NCI-H2107 treated with DMSO at 0.1 percent for 48 hours (cell line): ENCODE results near the gene DESI1.
"Not testable (repeated sequence)": the region's sequence is repeated elsewhere in the genome, so short reads cannot be mapped to it uniquely, and the experiment has no call there.

Experiments used
- DNase-seq: peaks from one replicate; lab custom pipeline; 2025; ENCODE audit not compliant: unreplicated experiment; lab: John Stamatoyannopoulos, UW

The DESI1 gene

DNA sequence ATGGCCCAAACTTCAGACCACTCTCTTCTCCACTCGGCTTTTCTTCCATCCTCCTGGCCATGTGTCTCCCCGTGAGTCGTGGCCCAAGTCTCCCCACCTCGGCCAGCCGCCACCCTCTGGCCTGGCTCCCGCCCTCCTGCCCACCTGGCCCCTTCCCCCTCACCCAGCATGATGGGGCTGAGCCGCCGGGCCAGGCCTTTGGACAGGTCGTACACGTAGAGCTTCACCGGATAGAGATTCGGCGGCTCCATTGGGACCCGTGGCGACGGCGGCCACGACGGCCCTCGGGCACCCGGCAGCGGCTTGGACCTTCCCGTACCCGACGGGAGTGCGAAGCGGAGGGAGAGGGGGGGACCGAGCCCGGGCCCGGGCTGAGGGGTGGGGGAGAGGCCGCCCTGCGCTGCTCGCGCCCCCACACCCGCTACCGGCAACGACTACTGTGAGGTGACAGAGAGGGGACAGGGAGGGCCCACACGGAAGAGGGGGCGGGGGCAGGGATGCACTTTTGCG is at the start of gene DESI1:
DESI1 (minus strand) TSS at position 455 of the 510 bp plus-strand sequence; CDS start at position 251, 204 bp downstream.
- DNase-seq = no peak

DNA sequence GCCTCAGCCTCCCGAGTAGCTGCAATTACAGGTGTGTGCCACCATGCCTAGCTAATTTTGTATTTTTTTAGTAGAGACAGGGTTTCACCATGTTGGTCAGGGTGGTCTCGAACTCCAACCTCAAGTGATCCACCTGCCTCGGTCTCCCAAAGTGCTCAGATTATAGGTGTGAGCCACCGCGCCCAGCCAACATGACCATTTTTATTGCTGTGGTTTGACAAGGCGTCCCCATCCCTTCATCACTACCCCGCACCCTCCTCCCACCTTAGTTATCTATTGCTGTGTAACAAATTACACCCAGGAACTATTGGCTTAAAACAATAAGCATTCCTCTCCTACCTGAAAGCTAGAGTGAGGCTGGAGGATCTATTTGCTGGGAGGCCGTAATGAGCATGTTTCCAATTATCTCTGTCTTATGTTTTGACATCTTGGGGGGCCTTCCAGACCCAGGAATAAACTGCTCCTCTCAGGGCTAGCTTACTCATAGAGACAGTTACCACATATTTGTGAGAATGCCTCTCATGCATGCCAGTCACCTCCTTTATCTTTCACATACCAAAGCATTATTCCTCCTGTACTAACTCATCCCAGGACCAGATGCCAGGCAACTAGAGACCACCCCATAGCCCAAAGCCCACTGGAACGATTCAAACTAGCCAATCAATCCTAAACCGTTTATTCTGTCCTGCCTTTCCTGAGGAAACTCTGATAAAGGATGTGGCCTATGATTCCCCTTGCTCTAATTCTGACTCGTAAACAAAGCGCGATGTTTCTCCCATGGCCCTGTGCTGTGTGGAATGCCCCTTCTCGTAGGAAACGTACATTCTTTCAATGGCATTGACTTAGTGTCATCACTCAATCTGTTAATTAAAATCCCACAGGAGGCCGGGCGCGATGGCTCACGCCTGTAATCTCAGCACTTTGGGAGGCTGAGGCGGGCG is 48.4 kb upstream of the DESI1 start:
- no peak for DNase-seq

DNA sequence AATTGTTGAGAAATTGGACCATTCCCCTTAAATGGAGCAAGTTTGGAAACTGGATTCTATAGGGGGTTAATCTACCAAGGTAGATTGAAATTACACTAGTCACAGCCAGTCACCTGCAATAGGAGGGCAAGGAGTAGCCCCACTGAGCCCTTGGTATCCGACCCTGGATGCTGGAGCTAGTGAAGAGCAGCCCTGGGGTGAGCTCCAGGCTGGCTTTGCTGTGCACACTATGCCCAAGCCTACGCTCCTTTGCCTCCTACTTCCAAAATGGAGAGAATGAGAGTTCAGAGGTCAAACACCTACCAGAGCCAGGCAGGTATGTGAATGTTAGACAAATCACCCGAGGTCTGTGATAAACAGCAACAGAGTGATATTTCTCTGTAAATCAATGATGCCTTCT is 44.1 kb upstream of the DESI1 start:
- DNase-seq = no peak

DNA sequence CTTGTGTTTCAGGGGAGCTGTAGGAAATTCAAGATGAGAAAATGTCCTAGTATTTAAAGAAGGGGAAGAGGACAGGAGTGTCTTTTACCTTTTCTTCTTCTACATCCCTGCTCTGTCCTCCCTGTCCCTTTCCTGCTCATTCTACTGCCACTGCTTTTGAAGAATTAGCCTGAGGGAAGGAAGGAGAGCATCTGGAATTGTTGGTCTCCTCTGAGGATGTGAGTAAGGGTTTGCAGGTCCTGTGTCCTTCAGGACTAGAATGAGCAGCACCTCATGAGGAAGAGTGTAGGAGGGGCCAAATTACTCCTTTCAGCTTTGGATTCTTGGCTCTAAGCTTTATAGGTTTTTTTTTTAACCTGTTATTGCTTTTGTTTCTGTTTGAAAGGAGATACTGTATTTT is 43.6 kb upstream of the DESI1 start:
- no peak for DNase-seq

DNA sequence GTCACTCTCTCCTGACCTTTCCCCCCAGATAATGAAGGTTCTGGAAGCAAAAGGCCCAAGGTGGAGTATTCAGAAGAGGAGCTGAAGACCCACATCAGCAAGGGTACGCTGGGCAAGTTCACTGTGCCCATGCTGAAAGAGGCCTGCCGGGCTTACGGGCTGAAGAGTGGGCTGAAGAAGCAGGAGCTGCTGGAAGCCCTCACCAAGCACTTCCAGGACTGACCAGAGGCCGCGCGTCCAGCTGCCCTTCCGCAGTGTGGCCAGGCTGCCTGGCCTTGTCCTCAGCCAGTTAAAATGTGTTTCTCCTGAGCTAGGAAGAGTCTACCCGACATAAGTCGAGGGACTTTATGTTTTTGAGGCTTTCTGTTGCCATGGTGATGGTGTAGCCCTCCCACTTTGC is 42.8 kb upstream of the DESI1 start:
- DNase-seq = not testable (repeated sequence)

DNA sequence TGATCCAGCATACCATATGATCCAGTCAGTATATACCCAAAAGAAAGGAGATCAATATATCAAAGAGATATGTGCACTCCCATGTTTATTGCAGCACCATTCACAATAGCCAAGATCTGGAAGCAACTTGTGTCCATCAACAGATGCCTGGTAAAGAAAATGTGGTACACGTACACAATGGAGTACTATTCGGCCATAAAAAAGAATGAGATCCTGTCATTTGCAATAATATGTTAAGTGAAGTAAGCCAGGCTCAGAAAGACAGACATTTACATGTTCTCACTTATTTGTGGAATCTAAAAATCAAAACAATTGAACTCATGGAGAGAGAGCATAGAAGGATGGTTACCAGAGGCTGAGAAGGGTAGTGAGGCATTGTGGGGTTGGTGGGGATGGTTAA is 40.9 kb upstream of the DESI1 start:
- DNase-seq = no peak

DNA sequence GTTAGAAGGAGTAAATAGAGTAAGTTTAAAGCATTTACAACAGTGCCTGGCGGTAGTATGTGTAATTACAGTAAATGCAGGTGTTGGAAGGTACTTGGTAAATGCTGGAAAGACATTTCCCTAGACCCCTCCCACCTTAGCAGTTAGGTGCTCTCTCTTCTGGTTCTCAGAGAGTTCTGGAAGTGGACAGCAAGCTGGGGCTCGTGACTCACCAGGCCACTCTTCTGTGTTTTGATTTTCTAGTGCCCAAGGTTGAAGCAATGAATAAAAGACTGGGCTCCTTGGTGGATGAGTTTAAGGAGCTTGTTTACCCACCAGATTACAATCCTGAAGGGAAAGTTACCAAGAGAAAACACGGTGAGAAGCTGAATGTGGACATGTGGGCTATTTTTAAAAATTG is 40.2 kb upstream of the DESI1 start:
- DNase-seq = no peak

DNA sequence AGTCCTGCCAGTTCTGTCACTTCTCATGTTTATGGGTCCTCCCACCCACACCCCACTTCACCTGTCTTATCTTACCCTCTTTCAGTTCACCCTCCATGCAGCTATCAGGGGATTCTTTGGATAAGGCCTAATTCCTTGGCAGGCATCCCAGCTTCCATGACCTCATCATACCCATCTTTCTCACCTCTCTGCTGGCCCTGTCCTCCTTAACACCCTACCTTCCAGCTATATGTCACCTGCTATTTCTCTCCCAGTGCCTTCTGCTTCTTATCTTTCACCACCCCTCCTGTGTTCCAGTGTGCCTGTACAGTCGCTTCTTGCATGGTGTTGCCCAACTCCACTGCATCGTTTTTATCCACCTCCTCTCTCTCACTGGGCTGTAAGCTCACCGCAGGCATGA is 39.6 kb upstream of the DESI1 start:
- DNase-seq = no peak

DNA sequence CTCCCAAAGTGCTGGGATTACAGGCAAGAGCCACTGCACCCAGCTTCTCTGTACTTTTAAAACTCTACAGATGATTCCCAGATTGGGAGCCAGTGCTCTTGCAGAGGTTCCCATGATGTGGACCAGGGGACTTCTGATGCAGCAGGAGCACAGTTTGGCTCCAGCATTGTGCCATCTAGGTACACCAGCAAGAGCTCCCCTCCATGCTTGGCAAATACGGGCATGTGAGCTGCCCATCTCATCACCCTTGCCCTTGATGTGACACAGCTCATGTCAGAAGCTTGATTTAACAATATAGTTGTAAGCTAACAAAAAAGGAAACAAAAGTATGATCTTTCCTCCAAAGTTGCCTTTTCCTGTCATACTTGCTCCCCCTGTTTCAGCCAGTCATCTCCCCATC is 39.1 kb upstream of the DESI1 start:
- DNase-seq = no peak

DNA sequence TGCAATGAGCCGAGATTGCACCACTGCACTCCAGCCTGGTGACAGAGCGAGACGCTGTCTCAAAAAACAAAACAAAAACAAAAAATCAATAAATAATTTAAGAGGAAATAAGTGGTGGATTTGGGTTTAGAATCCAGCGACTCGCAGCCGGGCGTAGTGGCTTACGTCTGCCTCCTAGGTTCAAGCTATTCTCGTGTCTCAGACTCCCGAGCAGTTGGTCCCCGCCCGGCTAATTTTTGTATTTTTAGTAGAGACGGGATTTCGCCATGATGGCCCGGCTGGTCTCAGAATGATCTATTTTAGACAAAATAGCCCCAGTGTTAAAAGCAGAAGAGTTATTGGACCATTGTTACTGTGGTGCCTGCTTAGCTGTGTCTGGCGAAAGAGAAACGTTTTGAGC is 38.0 kb upstream of the DESI1 start:
- no peak for DNase-seq

DNA sequence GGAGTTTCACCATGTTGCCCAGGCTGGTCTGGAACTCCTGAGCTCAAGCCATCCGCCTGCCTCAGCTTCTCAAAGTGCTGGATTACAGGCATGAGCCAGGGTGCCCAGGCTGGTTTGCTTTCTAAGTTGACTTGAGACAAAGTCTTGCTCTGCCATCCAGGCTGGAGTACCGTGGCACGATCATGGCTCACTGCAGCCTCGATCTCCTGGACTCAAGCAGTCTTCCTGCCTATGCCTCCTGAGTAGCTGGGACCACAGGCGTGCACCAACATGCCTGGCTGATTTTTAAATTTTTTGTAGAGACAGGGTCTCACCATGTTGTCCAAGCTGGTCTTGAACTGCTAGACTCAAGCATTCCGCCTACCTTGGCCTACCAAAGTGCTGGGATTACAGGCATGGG is 36.9 kb upstream of the DESI1 start:
- DNase-seq = no peak

DNA sequence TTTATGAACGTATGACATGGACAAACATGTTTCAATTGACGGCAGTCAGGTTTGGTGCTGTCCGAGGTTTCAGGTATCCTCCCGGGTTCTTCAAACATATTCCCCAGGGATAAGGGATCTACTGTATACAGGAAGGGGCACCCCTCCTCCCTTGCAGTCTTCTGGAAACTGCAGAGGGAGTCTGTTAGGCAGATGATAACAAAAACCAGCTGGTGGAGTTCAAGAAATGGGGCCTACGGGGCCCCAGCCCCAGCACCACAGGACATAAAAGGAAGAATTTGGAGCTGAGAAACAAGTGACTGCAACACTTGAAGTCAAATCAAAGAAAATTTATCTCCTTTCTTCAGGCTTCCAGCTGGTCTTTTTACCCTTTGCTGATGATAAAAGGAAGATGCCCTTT is 35.7 kb upstream of the DESI1 start:
- DNase-seq = no peak

DNA sequence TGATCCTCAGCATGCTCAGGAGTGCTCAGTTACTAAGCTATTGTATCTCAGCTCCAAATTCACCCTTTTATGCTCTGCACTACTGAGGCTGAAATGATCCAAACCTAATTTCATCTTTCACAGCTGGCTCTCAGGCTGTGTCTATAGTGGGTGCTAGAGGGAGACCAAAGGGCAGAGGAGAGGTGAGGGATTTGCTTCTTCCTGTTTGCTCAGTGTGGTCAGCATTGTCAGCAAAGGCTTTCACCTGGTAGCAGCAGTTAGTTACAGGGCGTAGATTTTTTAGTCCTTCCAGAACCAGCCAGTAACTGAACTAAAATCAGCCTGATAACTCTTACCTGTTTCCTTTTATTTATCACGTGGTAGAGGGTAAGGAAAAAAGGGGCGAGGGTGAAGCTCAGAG is 33.5 kb upstream of the DESI1 start:
- DNase-seq = no peak

DNA sequence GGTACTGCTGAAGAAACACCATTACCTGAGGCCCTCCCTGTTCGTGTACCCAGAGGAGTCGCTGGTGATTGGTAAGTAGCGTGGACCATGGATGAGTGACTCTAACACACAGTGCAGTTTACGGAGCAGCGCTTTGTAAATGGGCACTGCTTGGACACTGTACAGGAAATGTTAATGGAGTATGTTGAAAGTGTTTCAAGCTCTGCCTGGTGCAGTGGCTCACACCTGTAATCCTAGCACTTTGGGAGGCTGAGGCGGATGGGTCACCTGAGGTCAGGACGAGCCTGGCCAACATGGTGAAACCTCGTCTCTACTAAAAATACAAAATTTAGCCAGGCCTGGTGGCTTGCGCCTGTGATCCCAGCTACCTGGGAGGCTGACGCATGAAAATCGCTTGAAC is 30.0 kb upstream of the DESI1 start:
- DNase-seq = no peak

DNA sequence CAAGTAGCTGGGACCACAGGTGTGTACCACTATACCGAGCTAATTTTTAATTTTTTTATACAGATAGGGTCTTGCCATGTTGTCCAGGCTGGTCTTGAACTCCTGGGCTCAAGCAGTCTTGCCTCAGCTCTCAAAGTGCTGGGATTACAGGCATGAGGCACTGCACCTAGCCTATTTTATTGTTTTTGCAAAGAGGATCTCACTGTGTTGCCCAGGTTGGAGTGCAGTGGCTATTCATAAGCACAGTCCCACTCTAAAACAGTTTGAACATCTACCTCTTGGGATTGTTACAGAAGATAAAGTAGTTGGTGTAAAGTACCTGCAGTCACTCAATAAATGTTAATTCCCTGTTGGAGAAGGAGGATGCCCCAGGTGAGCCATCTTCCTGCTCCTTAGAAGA is 29.4 kb upstream of the DESI1 start:
- no peak for DNase-seq

DNA sequence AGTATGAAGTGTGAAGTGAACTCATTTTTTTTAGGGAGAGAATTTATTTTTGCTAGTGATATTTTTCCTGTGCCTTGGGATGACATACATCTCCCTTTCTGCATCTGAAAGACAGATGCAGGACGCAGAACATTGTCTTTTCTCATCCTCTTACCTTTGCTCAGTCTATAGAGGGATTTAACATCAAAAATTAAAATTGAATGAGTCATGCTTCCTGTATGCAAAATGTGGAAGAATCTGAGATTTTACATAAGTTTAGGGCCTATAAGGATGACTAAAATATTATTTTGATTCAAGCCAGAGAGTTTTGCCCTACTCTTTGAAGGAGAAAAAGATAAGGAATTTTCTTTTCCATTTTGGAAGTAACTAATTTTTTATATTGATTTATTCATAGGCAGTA is 27.6 kb upstream of the DESI1 start:
- DNase-seq = no peak

DNA sequence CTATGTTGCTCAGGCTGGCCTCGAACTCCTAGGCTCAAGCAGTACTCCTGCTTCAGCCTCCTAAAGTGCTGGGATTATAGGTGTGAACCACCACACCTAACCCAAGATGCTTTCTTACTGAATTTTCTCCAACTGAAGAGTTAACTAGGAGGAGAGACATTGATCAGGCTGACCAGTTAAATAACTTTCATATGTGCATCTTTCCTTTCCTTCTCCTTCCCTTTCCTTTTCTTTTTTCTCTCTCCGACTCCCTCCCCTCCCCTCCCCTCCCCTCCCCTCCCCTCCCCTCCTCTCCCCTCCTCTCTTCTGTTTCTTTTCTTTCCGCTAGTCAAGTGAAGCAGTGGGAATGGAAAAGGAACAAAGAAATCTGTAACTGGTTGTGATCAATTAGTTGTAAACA is 26.9 kb upstream of the DESI1 start:
- no peak for DNase-seq

DNA sequence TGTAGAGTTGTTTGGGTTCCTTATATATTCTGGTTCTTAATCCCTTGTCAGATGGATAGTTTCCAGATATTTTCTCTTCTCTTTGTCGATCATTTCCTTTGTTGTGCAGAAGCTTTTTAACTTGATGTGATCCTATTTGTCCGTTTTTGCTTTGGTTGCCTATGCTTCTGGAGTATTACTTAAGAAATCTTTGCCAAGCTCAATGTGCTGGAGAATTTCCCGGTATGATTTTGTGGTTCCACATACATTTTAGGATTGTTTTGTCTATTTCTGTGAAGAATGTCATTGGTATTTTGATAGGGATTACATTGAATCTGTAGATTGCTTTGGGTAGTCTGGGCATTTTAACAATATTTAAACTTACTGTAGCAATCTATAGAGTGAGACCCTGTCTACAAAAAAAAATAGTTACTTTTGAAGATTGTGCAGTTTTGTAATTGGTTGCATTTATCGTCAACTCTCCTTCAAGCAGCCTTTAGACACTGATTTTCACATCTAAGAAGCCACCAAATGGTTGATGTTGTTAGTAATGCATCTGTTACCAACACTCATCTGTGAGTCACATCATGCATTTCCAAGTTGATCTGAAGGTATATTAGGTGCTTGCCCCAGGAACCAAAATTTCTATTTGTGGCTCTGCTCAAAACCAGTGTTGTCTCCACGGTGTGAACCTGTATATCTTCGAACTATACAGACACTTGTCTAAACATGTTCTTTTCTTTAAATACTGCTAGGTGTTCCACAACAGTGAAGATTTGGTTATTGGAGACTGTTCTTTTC is 21.7 kb upstream of the DESI1 start:
- no peak for DNase-seq

DNA sequence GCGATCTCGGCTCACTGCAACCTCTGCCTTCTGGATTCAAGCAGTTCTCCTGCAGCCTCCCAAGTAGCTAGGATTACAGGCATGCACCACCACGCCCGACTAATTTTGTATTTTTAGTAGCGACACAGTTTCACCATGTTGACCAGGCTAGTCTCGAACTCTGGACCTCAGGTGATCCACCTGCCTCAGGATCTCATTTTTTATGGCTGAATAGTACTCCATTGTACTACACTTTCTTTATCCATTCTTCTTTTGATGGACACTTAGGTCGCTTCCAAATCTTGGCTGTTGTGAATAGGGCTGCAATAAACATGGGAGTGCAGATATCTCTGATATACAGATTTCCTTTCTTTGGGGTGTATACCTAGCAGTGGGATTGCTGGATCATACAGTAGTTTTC is 21.0 kb upstream of the DESI1 start:
- no peak for DNase-seq

DNA sequence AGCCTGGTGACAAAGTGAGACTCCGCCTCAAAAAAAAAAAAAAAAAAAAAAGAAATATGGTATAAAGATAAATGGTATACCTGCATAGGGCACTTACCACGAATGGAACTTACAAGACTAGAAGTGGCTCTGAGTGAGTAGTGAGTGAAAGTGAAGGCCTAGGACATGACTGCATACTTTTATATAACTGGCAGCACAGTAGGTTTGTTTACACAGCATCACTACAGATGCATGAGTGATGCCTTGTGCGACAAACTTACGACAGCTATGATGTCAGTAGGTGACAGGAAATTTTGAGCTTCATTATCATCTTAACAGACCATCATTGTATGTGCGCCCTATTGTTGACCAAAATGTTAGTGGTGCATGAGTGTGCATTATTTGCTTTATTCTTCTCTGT is 17.9 kb upstream of the DESI1 start:
- DNase-seq = no peak

DNA sequence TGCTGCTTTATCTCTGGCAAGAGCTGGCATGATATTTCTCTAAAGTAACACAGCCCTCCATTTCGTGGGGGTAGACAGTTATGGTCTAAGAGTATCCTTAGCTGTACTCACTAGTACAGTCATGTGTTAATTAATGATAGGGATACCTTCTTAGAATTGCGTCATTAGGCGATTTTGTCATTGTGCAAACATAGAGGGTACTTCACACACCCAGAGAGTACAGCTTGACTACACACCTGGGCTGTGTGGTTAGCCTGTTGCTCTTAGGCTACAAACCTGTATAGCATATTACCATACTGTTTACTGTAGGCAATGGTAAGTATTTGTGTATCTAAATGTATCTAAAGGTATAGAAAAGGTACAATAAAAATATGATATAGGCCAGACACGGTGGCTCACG is 17.3 kb upstream of the DESI1 start:
- DNase-seq = no peak

DNA sequence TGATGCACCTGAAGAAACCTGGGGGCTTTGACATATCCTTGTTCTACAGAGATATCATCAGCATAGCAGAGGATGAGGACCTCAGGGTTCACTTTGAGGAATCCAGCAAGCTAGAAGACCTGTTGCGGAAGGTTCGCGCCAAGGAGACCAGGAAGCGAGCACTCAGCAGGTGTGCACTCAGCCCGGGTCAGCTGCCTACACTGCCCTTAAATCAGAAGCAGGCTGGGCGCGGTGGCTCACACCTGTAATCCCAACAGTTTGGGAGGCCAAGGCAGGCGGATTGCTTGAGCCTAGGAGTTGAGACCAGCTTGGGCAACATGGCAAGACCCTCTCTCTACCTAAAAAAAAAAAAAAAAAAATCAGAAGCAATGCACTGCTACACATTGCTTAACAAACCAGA is 16.8 kb upstream of the DESI1 start:
- not testable (repeated sequence) for DNase-seq
